PFSK-1 (cell line): ENCODE data around the gene SLC2A4RG.

Experiments used
- FOXP2 ChIP-seq: optimal IDR thresholded peaks from 2 replicates; pipeline ENCODE3; 2011; ENCODE audit warnings: borderline replicate concordance, control low read depth, inconsistent platforms; ENCODE audit not compliant: insufficient read depth; ENCODE audit errors: extremely low read length, extremely low read depth
- POLR2AphosphoS5 ChIP-seq: IDR thresholded peaks from 2 replicates; pipeline ENCODE4 v1.6.1; 2012; ENCODE audit warnings: low read depth, mild to moderate bottlenecking, control low read depth, low read length, moderate library complexity
- REST ChIP-seq, 2 experiments: IDR thresholded peaks; 2 replicates each; pipeline versions ENCODE4 v1.6.1 to v1.8.0; 2011 to 2012; ENCODE audit warnings: low read depth in 2 of 2, low read length in 2 of 2, control low read depth in 1 of 2, inconsistent platforms in 1 of 2, mild to moderate bottlenecking in 1 of 2, moderate library complexity in 1 of 2; ENCODE audit not compliant: insufficient read depth in 1 of 2
- TAF1 ChIP-seq: IDR thresholded peaks from 2 replicates; pipeline ENCODE4 v1.6.1; 2012; ENCODE audit warnings: low read length, control low read depth, borderline replicate concordance; ENCODE audit not compliant: insufficient read depth

- TF ChIP-seq POLR2AphosphoS5: no peak
- no peak for TF ChIP-seq FOXP2
- TF ChIP-seq REST (IDR thresholded peaks at IDR 0.05; ENCODE audit: insufficient read depth in 1 of 2, low read depth in 2 of 2, low read length in 2 of 2): no peak
- no peak for TF ChIP-seq TAF1
These were observed 41.6 kb downstream of the SLC2A4RG start for GRCh38 chr20:63781181-63781580.
